Endothelial cell of umbilical vein (primary cell): Measurements from ENCODE around the gene CDH22. TPM values are rescaled to one million over a fixed set of nuclear protein-coding genes. Genes with fewer than 3 reads are reported as not detected.

Experiments
- BruUV-seq: library from RNA; stranded (reverse); fragments of 400-500 nt; replicated peaks from 2 replicates; lab custom pipeline; 2021; lab: Mats Ljungman, UMichigan
- CTCF ChIA-PET: fragments of 300-600, 350-600 bp; sonication (Branson Sonifier 250); formaldehyde crosslinking; loops from one replicate; lab custom pipeline; 2021; ENCODE audit warnings: antibody characterized with exemption, inconsistent platforms; lab: Charles Lee
- POLR2A ChIA-PET: fragments of 300-600, 350-600 bp; sonication (Branson Sonifier 250); formaldehyde crosslinking; loops from one replicate; lab custom pipeline; 2021; ENCODE audit warnings: antibody characterized with exemption, inconsistent platforms; lab: Charles Lee
- DNase-seq: peaks from one replicate; pipeline ENCODE4 v3.0.0-alpha.2; 2011; ENCODE audit warnings: low read depth, low spot score
- FAIRE-seq: peaks from 2 replicates; lab custom pipeline; 2011; peaks lifted over from hg19 to GRCh38; lab: Jason Lieb, UNC
- H2AFZ ChIP-seq: 2 replicates; pipeline ENCODE4 v1.6.0; 2012; ENCODE audit warnings: low read depth, low read length, control low read depth, inconsistent platforms
- H3K27ac ChIP-seq: 2 replicates; pipeline ENCODE4 v1.5.1; 2011; ENCODE audit warnings: low read depth, mild to moderate bottlenecking, control low read depth, low read length, moderate library complexity; ENCODE audit not compliant: insufficient read depth
- H3K27me3 ChIP-seq, 2 experiments: 2 replicates each; pipeline versions ENCODE4 v1.6.0 to v1.6.1; 2011; ENCODE audit warnings: low read length in 2 of 2, mixed read lengths in 1 of 2; ENCODE audit not compliant: control insufficient read depth in 2 of 2, insufficient read depth in 2 of 2
- H3K36me3 ChIP-seq, 2 experiments: 2 replicates in 1 of 2; 3 replicates in 1 of 2; pipeline ENCODE4 v1.5.1; 2011; ENCODE audit warnings: low read length in 2 of 2, mild to moderate bottlenecking in 1 of 2, moderate library complexity in 1 of 2; ENCODE audit not compliant: control insufficient read depth in 2 of 2, insufficient read depth in 2 of 2; ENCODE audit errors: extremely low read depth in 1 of 2
- H3K4me1 ChIP-seq: 3 replicates; pipeline ENCODE4 v1.5.1; 2011; ENCODE audit warnings: mild to moderate bottlenecking, low read length; ENCODE audit not compliant: control insufficient read depth, insufficient read depth; ENCODE audit errors: extremely low read depth
- H3K4me2 ChIP-seq: 2 replicates; pipeline ENCODE4 v1.6.1; 2011; ENCODE audit warnings: low read length, control low read depth, mixed read lengths; ENCODE audit not compliant: insufficient read depth
- H3K4me3 ChIP-seq, 3 experiments: fragments of 200-600 bp in 1 of 3; sonication (generic), shearing (Covaris generic) in 1 of 3; replicated peaks in 1 of 3; 2 replicates each; pipeline ENCODE4 v1.5.1; 2011 to 2016; ENCODE audit warnings: control low read depth in 3 of 3, low read length in 3 of 3, mild to moderate bottlenecking in 2 of 3, inconsistent platforms in 1 of 3, low read depth in 1 of 3, moderate library complexity in 1 of 3; ENCODE audit not compliant: insufficient read depth in 1 of 3
- H3K79me2 ChIP-seq: 2 replicates; pipeline ENCODE4 v1.6.0; 2012; ENCODE audit warnings: low read length, inconsistent platforms; ENCODE audit not compliant: control insufficient read depth, insufficient read depth
- H3K9ac ChIP-seq: replicated peaks from 2 replicates; pipeline ENCODE3; 2011; ENCODE audit warnings: low read length, control low read depth; ENCODE audit not compliant: insufficient read depth; ENCODE audit errors: extremely low read depth
- H3K9me1 ChIP-seq: replicated peaks from 3 replicates; pipeline ENCODE4 v1.6.0; 2011; ENCODE audit warnings: mild to moderate bottlenecking, low read length; ENCODE audit not compliant: control insufficient read depth, insufficient read depth; ENCODE audit errors: extremely low read depth
- H3K9me3 ChIP-seq: replicated peaks from 2 replicates; pipeline ENCODE4 v1.5.1; 2012; ENCODE audit warnings: low read length, inconsistent platforms; ENCODE audit not compliant: control insufficient read depth, insufficient read depth
- H4K20me1 ChIP-seq: replicated peaks from 2 replicates; pipeline ENCODE3; 2011; ENCODE audit warnings: mild to moderate bottlenecking, low read length; ENCODE audit not compliant: control insufficient read depth, insufficient read depth; ENCODE audit errors: extremely low read depth
- CTCF ChIP-seq, 2 donors: IDR thresholded peaks; 1 replicate in 1 of 2; 2 replicates in 1 of 2; pipeline ENCODE4 v1.5.1; 2011; ENCODE audit warnings: low read length in 2 of 2, mild to moderate bottlenecking in 2 of 2, moderate library complexity in 2 of 2, control low read depth in 1 of 2, inconsistent platforms in 1 of 2, low read depth in 1 of 2; ENCODE audit not compliant: insufficient read depth in 1 of 2; ENCODE audit errors: extremely low read depth in 1 of 2
- EZH2 ChIP-seq: IDR thresholded peaks from 2 replicates; pipeline ENCODE4 v1.6.1; 2012; ENCODE audit warnings: borderline replicate concordance, low read depth, mild to moderate bottlenecking, moderate library complexity, low read length, inconsistent platforms; ENCODE audit not compliant: severe bottlenecking
- FOS ChIP-seq: IDR thresholded peaks from 2 replicates; pipeline ENCODE4 v1.6.1; 2011; ENCODE audit warnings: mild to moderate bottlenecking, low read length, moderate library complexity, borderline replicate concordance; ENCODE audit not compliant: insufficient read depth
- GATA2 ChIP-seq: IDR thresholded peaks from 2 replicates; pipeline ENCODE4 v1.7.0; 2011; ENCODE audit warnings: low read depth, mild to moderate bottlenecking, moderate library complexity, mixed read lengths, low read length; ENCODE audit not compliant: insufficient read length, insufficient read depth
- JUN ChIP-seq: IDR thresholded peaks from 2 replicates; pipeline ENCODE4 v1.6.1; 2011; ENCODE audit warnings: borderline replicate concordance, low read depth; ENCODE audit not compliant: insufficient read length, insufficient read depth
- MAX ChIP-seq: IDR thresholded peaks from 2 replicates; pipeline ENCODE4 v1.6.1; 2011; ENCODE audit not compliant: insufficient read depth, insufficient read length
- MYC ChIP-seq: IDR thresholded peaks from one replicate; pipeline ENCODE4 v1.6.1; 2011; ENCODE audit warnings: mild to moderate bottlenecking, low read depth, low read length
- POLR2A ChIP-seq: IDR thresholded peaks from 2 replicates; pipeline ENCODE4 v1.6.1; 2012; ENCODE audit warnings: low read depth, mild to moderate bottlenecking, control low read depth, low read length
- POLR2AphosphoS5 ChIP-seq: IDR thresholded peaks from 2 replicates; pipeline ENCODE4 v1.6.1; 2012; ENCODE audit warnings: low read depth, mild to moderate bottlenecking, control low read depth, low read length, moderate library complexity; ENCODE audit not compliant: insufficient read depth
- dilution Hi-C: fragments of 300-500 bp; cut with MboI; formaldehyde crosslinking; loops from one replicate; pipeline ENCODE4 v1.15.0; 2019; ENCODE audit warnings: low sequenced_read_pairs; ENCODE audit not compliant: extremely low pct_ligation_motif_present
- intact Hi-C: fragments of 100-400 bp; cut with micrococcal nuclease; formaldehyde crosslinking; loops from one replicate; pipeline ENCODE4 v1.10.0; 2022
- polyA plus RNA-seq, 4 experiments: library from polyadenylated mRNA; depleted of rRNA in 3 of 4; stranded (reverse) in 3 of 4; unstranded in 1 of 4; fragments of >200 nt; gene quantifications; 2 replicates each; pipeline versions ENCODE4 v1.2.1 to v1.2.3, GENCODE V29; 2011 to 2012; ENCODE audit warnings: missing spikeins in 1 of 4
- total RNA-seq: library from RNA; stranded (reverse); gene quantifications from 2 replicates; pipeline ENCODE4 v1.2.3, GENCODE V29; 2021

The CDH22 gene
- total and polyA plus RNA-seq, 2 donors (not counting 3 experiments of a cell fraction or from before 2014, with no cell fraction given) = not detected

- Histone ChIP-seq H2AFZ (no peak overlapping the region), H3K9me1 (no peaks in the 10 kb centered on the region), H3K27ac (no peak overlapping the region), H3K4me1 (no peaks in the 10 kb centered on the region), H3K9me3 (no peaks in the 10 kb centered on the region), H3K36me3 (no peaks in the 10 kb centered on the region), H3K4me3 (no peak overlapping the region), H4K20me1 (no peaks in the 10 kb centered on the region), H3K4me2 (no peak overlapping the region), H3K9ac (no peak overlapping the region), H3K79me2 (no peaks in the 10 kb centered on the region), H3K27me3 (no peaks in the 10 kb centered on the region)
- intact Hi-C loops (no loop called here), dilution Hi-C loops (no loop called here)
- FAIRE-seq (no peak), DNase-seq (no peak)
- TF ChIP-seq MYC = no peak
- TF ChIP-seq EZH2 = no peak
- no peak for TF ChIP-seq JUN
- TF ChIP-seq MAX = no peak
- TF ChIP-seq CTCF (IDR thresholded peaks at IDR 0.05; ENCODE audit: extremely low read depth in 1 of 2, insufficient read depth in 1 of 2, low read depth in 1 of 2, low read length in 2 of 2) = no peak
- no peak for TF ChIP-seq POLR2AphosphoS5
- no peak for TF ChIP-seq FOS
- TF ChIP-seq GATA2 = no peak
- TF ChIP-seq POLR2A = no peak
- BruUV-seq = no TSS peak
- ChIA-PET CTCF (interaction anchor here (1.2 kb wide), 1 partner anchor 9 kb away, joined by 3 read pairs; no protein-coding TSS in a partner anchor), POLR2A (no interaction called here)
Observed at GRCh38 chr20:46272389-46273047, 35.8 kb downstream of the CDH22 start.
